Keratinocyte (primary cell): ENCODE data around the gene SH3BP5L. TPM values are rescaled to one million over a fixed set of nuclear protein-coding genes. Genes with fewer than 3 reads are reported as not detected.
"Not testable (repeated sequence)": the region's sequence is repeated elsewhere in the genome, so short reads cannot be mapped to it uniquely, and the experiment has no call there.

Experiments
- DNase-seq: peaks from one replicate; pipeline ENCODE4 v3.0.0-alpha.2; 2011; ENCODE audit warnings: low read depth, missing footprints, low spot score
- FAIRE-seq: peaks from 2 replicates; lab custom pipeline; 2011; peaks lifted over from hg19 to GRCh38; lab: Jason Lieb, UNC
- H2AFZ ChIP-seq: 2 replicates; pipeline ENCODE4 v1.6.0; 2012; ENCODE audit warnings: low read length, control low read depth, inconsistent platforms; ENCODE audit not compliant: control insufficient read depth
- H3K27ac ChIP-seq: 2 replicates; pipeline ENCODE4 v1.5.1; 2011; ENCODE audit warnings: low read length; ENCODE audit not compliant: control insufficient read depth, insufficient read depth
- H3K27me3 ChIP-seq: 3 replicates; pipeline ENCODE4 v1.6.0; 2011; ENCODE audit warnings: low read length; ENCODE audit not compliant: control insufficient read depth, insufficient read depth; ENCODE audit errors: extremely low read depth
- H3K36me3 ChIP-seq, 2 experiments: 2 replicates in 1 of 2; 3 replicates in 1 of 2; pipeline ENCODE4 v1.5.1; 2011; ENCODE audit warnings: low read length in 2 of 2, mild to moderate bottlenecking in 1 of 2; ENCODE audit not compliant: control insufficient read depth in 2 of 2, insufficient read depth in 2 of 2; ENCODE audit errors: extremely low read depth in 1 of 2
- H3K4me1 ChIP-seq: 3 replicates; pipeline ENCODE4 v1.5.1; 2011; ENCODE audit warnings: low read length; ENCODE audit not compliant: control insufficient read depth, insufficient read depth; ENCODE audit errors: extremely low read depth
- H3K4me2 ChIP-seq: 3 replicates; pipeline ENCODE4 v1.6.0; 2011; ENCODE audit warnings: low read depth, low read length; ENCODE audit not compliant: control insufficient read depth, insufficient read depth; ENCODE audit errors: extremely low read depth
- H3K4me3 ChIP-seq, 3 experiments: fragments of 200-600 bp in 1 of 3; sonication (generic) in 1 of 3; 2 replicates in 2 of 3; 3 replicates in 1 of 3; pipeline ENCODE4 v1.5.1; 2011 to 2016; ENCODE audit warnings: low read length in 3 of 3, mild to moderate bottlenecking in 3 of 3, control low read depth in 2 of 3, inconsistent platforms in 1 of 3, low read depth in 1 of 3, mixed read lengths in 1 of 3, mixed run types in 1 of 3, moderate library complexity in 1 of 3; ENCODE audit not compliant: control insufficient read depth in 2 of 3, insufficient read depth in 2 of 3; ENCODE audit errors: extremely low read depth in 1 of 3
- H3K79me2 ChIP-seq: 2 replicates; pipeline ENCODE4 v1.6.0; 2012; ENCODE audit warnings: low read length; ENCODE audit not compliant: control insufficient read depth, insufficient read depth
- H3K9ac ChIP-seq: 3 replicates; pipeline ENCODE4 v1.6.0; 2011; ENCODE audit warnings: low read length; ENCODE audit not compliant: control insufficient read depth, insufficient read depth; ENCODE audit errors: extremely low read depth
- H3K9me1 ChIP-seq: 3 replicates; pipeline ENCODE4 v1.6.0; 2011; ENCODE audit warnings: low read length; ENCODE audit not compliant: control insufficient read depth, insufficient read depth; ENCODE audit errors: extremely low read depth
- H3K9me3 ChIP-seq: 2 replicates; pipeline ENCODE4 v1.5.1; 2012; ENCODE audit warnings: low read depth, low read length; ENCODE audit not compliant: control insufficient read depth
- H4K20me1 ChIP-seq: 3 replicates; pipeline ENCODE4 v1.6.0; 2011; ENCODE audit warnings: low read length; ENCODE audit not compliant: control insufficient read depth, insufficient read depth; ENCODE audit errors: extremely low read depth
- CTCF ChIP-seq, 3 experiments: IDR thresholded peaks in 1 of 3; conservative IDR thresholded peaks in 1 of 3; optimal IDR thresholded peaks in 1 of 3; 2 replicates in 2 of 3; 3 replicates in 1 of 3; pipeline versions ENCODE3 to v1.5.1; 2011; ENCODE audit warnings: low read length in 3 of 3, mild to moderate bottlenecking in 3 of 3, moderate library complexity in 2 of 3, control low read depth in 1 of 3, inconsistent platforms in 1 of 3; ENCODE audit not compliant: insufficient read depth in 2 of 3; ENCODE audit errors: extremely low read depth in 1 of 3
- EZH2 ChIP-seq: IDR thresholded peaks from one replicate; pipeline ENCODE4 v1.6.1; 2012; ENCODE audit warnings: inconsistent platforms, mild to moderate bottlenecking, low read length, moderate library complexity
- dilution Hi-C: fragments of 300-500 bp; cut with MboI; formaldehyde crosslinking; loops from one replicate; pipeline ENCODE4 v1.7.0; 2020; ENCODE audit warnings: low sequenced_read_pairs; ENCODE audit not compliant: extremely low pct_ligation_motif_present
- polyA plus RNA-seq, 5 experiments: library from polyadenylated mRNA; depleted of rRNA in 3 of 5; stranded (reverse) in 3 of 5; stranded (forward) in 1 of 5; unstranded in 1 of 5; fragments of >200 nt; gene quantifications; 1 replicate in 1 of 5; 2 replicates in 3 of 5; 3 replicates in 1 of 5; pipeline versions ENCODE4 v1.2.1 to v1.2.3, GENCODE V29; 2011 to 2012; ENCODE audit warnings: missing spikeins in 2 of 5, low read depth in 1 of 5, low replicate concordance in 1 of 5

Gene SH3BP5L
- polyA plus RNA-seq, 1 donor (not counting 4 experiments of a cell fraction or from before 2014, with no cell fraction given): 13.2 TPM

DNA sequence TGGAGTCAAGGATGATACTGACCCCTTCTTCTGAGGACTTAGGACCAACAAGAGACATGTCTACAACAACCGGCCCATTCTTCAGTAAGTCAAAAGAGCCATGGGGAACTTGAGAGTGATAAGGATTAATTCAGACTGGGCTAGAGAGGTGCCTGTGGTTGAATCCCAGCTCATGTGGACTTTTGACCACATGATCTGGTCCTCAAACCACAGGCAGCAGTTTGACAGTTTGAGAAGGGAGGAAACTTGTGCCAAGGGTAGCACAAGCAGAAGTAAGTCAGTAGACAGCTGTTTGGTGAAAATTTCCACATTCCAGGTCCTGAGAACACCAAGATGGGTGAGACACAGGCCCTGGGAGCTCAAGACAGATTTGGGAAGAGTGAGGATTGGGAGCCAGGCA lies 19.8 kb downstream of the SH3BP5L start:
- Histone ChIP-seq H3K36me3 (no peaks in the 10 kb centered on the region), H3K9ac (no peak overlapping the region), H3K4me3 (no peak overlapping the region), H3K4me2 (no peak overlapping the region), H3K9me3 (no peaks in the 10 kb centered on the region), H4K20me1 (no peaks in the 10 kb centered on the region), H3K79me2 (no peaks in the 10 kb centered on the region), H2AFZ (no peak overlapping the region), H3K9me1 (no peaks in the 10 kb centered on the region), H3K27ac (no peak overlapping the region), H3K27me3 (no peaks in the 10 kb centered on the region), H3K4me1 (peaks cover 5% of the 10 kb centered on the region)
- no peak for TF ChIP-seq CTCF (optimal IDR thresholded peaks at IDR 0.05 in 1 of 3, IDR thresholded peaks at IDR 0.05 in 1 of 3, conservative IDR thresholded peaks at IDR 0.05 in 1 of 3; ENCODE audit: extremely low read depth in 1 of 3, insufficient read depth in 2 of 3, low read length in 3 of 3)
- TF ChIP-seq EZH2: no peak
- dilution Hi-C loops: no loop called here
- DNase-seq: no peak
- FAIRE-seq: no peak

GRCh38 chr1:248804771-248805681 lies 20.7 kb downstream of the SH3BP5L start:
- Histone ChIP-seq H4K20me1 (no peaks in the 10 kb centered on the region), H3K4me1 (no peaks in the 10 kb centered on the region), H3K9me3 (no peaks in the 10 kb centered on the region), H3K4me3 (no peak overlapping the region), H3K27me3 (no peaks in the 10 kb centered on the region), H3K4me2 (no peak overlapping the region), H2AFZ (no peak overlapping the region), H3K27ac (no peak overlapping the region), H3K36me3 (no peaks in the 10 kb centered on the region), H3K79me2 (no peaks in the 10 kb centered on the region), H3K9ac (no peak overlapping the region), H3K9me1 (no peaks in the 10 kb centered on the region)
- dilution Hi-C loops: no loop called here
- no peak for FAIRE-seq
- no peak for DNase-seq
- TF ChIP-seq EZH2 (no peak), CTCF (optimal IDR thresholded peaks at IDR 0.05 in 1 of 3, IDR thresholded peaks at IDR 0.05 in 1 of 3, conservative IDR thresholded peaks at IDR 0.05 in 1 of 3; ENCODE audit: extremely low read depth in 1 of 3, insufficient read depth in 2 of 3, low read length in 3 of 3) (no peak)

DNA sequence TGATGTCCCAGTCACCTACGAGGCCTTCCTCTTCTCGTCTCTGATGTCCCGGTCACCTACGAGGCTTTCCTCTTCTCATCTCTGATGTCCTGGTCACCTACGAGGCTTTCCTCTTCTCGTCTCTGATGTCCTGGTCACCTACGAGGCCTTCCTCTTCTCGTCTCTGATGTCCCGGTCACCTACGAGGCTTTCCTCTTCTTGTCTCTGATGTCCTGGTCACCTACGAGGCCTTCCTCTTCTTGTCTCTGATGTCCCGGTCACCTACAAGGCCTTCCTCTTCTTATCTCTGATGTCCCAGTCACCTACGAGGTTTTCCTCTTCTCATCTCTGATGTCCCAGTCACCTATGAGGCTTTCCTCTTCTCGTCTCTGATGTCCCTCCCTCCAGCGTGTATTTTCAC lies 22.2 kb downstream of the SH3BP5L start:
- H3K36me3 ChIP-seq, H2AFZ ChIP-seq, H3K9ac ChIP-seq, H3K4me1 ChIP-seq, DNase-seq, H3K9me3 ChIP-seq, H3K79me2 ChIP-seq, H4K20me1 ChIP-seq, H3K4me2 ChIP-seq, H3K4me3 ChIP-seq, H3K9me1 ChIP-seq, H3K27ac ChIP-seq, dilution Hi-C loops, FAIRE-seq, H3K27me3 ChIP-seq: not testable (repeated sequence)
